ENCODE measurements around the gene PTPRN2.

PTPRN2 gene

DNA sequence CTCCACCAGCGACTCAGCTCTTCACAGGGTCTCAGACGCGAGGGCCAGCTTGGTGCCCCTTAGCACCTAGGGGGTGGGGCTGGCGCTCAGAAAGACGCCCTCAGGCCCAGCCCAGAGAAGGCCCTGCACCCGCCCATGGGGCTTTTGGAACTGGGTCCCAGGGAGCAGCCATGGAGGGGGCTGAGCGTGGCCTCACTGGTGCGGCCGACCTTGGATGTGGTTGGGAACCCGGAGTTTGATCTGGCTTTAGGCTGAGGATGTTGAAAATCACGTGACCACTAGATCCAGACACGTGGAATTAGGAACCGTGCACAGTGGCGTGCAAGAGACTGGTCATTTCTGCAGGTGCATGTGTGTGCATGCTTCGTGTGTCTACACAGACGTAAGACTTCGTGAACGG is 1065.4 kb downstream of the PTPRN2 start:
- no peak for DNase-seq

DNA sequence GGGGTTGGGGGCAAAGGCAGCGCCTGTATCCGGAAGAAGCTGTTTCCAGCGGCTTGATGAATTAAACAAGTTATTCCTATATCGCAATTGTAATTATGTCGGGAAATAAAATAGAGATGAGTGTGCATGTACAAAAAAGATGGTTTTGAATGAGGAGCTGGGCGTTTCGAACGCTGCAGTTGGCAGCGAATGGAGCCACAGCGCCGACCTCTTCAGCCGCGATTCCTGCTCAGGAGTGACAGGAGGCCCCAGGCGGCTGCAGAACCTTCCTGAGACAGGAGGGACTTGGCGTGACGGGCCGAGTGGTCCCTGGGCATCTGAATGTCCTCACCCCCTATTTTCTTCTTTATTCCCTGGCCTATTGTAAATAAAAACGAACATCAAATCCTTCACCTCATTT is 1065.9 kb downstream of the PTPRN2 start:
- no peak for DNase-seq

DNA sequence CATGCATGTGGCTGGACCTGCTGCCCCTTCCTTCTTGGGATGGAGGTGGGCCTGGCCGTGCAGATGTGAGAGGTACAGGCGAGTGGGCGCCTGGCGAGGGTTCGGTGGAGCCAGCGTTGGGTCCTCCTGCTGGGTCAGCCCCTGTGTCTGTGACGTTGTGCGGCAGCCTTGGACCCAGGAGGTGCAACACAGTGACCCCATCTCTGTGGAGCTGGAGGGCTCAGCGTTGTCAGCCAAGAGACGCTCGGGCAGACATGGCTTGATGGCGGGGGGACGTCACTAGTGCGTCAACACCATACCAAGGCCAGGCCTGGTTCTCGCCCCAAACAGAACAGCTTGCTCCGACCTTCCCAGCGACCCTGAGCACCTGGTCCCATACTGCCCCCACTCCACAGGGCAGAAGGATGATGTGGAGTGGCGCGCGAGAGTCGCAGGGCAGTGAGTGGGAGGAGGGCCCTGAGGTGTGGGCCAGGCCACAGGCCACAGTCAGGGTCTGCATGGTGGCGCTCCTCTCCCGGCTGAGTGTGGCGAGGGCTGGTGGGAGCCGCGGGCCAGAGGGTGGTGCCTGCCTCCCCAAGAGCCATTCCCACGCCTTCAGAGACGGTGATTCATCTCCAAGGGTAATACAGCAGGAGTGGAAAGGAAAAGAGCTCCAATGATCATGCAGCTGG is 1066.4 kb downstream of the PTPRN2 start:
- no peak for DNase-seq

DNA sequence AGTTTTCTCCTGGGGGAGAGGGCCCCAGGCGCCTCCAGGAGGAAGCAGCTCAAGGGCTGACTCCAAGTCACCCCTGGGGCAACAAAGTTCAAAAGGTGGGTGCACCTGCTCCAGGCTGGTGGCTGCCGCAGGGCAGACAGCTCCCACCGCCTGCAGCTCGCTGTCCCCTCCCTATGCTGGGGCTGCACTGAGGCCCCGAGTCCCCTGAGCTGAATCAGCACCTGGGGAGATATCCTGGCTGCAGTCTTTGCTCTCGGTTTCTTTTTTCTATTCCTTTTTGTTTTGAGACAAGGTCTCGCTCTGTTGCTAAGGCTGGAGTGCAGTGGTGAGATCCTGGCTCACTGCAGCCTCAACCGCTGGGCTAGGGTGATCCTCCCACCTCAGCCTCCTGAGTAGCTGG is 1067.4 kb downstream of the PTPRN2 start:
- DNase-seq = no peak

DNA sequence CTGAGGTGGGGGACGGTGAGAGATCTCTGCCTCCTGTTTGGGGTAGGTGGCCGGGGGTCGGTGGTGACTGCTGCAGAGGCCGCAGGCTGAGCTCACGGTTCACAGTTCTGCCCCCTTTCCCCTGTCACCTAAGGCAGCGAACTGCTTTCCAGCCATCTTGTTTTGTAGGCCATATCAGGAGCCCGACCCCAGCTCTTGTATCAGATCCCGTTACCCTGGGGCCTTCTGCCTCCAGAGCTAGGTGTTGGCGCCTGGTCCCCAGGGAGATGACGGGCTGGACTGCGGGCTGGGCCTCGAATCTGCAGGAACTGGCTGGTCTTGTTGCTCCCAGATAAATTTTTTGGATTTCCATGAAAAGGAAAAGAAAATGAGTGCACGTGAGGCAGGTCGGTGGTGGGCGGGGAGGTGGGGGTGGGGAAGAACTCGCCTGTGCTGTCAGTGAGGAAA is 1067.8 kb downstream of the PTPRN2 start:
- DNase-seq = no peak

DNA sequence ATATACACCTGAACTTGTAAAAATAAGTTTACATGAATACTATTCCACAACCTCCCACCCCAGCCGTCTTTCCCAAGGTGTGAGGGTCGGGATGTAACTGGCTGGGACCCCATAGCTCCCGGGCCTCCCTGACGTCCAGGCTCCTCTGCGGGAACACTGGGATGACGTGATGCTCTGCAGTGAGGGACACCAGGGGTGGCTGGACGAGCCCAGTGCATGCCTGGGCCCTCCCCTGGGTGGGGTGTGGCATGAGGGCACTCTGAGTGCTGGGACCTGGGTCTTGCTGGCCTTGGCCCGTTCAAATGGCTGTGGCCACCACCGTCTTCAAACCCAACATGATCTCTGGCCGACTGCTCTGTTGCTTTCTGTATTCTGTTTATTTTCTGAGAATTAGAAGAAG is 1068.4 kb downstream of the PTPRN2 start:
- no peak for DNase-seq

DNA sequence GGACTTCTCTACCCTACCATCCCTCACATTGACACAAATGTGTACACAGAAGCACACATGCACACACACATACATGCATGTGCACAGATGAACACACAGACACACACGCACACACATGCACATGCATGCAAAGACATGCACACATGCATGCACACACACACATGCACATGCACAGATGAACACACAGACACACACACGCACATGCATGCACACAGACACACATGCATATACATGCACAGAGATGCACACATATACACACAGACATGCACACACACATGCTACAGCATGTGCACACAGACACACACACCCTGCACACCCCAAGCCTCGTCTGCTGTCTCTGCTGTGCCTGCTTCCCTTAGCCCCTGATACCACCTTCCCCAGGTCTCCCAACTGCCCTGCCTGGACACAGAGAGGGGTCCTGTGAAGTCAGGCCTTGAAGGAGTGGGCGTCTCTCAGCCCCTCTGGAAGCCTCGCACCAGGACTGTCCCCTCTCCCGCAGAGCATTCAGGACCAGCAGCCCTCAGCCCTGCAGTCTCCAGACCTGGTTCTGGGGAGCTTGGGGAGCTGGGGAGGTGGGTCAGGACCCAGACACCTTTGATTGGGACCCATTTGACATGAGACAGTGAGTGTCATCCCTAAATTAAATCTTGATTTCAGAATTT is 1069.0 kb downstream of the PTPRN2 start:
- DNase-seq = no peak

DNA sequence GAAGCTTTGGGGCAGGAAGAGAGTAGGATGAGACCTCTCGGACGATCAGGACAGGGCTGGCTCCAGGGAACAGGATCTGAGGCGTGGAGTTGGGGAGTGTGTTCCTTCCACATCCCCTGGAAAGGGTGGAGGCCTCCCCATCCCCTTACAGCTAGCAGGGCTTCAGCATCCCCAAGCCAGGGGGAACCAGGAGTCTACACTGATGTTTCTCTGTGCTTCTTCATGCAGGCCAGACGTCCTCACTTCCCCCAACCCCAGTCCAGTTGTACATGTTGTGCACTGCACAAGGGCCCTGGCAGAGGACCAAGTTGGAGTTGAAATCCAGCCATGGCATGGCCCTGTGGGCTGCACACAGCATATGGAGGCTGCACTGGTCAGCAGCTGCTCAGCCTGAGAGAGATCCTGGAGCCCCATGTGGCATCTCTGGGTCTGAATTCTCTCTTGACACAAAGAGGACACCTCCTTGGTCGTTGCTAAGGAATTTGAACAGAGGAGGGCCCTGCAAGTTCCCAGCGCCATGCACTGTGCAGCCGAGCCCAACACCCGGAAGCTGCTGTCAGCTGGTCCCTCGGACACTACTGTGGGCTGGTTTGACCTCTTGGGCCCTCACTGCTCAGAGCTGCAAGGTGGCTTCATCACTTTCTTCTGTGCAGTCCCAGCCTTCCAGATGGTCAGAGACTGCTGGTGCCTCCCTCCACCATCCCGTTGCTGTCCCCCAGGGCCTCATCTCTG is 1069.7 kb downstream of the PTPRN2 start:
- DNase-seq = no peak

DNA sequence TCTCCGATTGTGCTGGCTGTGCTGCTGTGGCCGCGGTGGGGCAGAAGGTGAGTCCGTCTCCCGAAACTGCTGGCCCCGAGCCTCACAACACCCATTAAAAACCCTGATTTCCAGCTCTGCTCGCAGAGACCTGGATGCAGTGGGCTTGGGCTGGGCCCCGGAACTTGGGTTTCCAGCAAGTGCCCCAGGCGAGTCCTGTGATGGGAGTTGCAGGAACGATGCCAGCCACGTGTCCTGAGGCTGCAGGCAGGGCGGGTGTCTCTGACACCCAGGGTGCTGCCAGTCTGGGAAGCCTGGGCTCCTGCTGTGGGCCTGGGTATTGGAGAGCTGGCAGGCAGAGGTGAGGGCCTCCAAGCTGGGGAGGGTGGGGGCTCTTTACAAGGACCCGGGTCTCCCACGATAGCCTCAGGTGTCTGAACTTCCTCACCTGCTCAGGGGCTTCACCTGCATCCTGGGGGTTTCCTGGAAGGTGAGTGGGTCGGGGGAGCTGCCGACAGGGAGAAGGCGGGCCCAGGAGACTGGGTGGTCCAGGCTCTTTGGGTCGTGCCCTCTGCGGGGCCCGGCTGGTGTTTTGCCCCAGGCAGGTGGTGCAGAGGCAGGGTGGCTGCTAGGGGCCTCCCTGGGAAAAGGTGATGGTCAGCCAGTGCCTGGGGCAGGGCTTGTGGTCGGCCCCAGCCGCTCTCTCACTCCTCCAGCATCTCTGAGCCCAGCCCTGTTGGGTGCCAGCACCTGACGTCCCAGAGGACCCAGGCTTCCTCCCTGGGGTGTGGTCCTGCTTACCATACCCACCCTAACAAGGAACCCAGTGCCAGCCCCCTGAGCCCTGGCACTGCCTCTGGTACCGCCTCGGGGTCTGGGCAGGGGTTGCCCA is 1070.5 kb downstream of the PTPRN2 start:
- no peak for DNase-seq

DNA sequence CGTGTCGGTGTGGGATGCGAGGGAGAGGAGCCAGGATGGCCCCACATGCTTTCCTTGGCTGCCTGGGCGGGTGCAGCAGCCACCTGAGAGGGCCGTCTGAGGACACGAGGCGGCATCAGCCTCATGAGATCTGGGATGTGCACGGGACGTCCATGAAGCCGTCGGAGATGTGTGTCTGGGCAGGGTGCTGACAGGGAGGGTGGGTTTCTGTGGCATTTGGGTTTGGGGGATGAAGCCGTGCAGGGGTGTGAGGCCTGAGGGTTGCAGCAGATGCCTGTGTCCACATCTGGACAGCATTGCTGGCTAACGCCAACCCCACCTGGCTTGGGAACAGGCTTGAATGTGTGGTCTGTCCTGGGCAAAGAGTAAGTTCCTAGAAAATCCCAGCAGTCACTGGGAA is 1071.3 kb downstream of the PTPRN2 start:
- no peak for DNase-seq

DNA sequence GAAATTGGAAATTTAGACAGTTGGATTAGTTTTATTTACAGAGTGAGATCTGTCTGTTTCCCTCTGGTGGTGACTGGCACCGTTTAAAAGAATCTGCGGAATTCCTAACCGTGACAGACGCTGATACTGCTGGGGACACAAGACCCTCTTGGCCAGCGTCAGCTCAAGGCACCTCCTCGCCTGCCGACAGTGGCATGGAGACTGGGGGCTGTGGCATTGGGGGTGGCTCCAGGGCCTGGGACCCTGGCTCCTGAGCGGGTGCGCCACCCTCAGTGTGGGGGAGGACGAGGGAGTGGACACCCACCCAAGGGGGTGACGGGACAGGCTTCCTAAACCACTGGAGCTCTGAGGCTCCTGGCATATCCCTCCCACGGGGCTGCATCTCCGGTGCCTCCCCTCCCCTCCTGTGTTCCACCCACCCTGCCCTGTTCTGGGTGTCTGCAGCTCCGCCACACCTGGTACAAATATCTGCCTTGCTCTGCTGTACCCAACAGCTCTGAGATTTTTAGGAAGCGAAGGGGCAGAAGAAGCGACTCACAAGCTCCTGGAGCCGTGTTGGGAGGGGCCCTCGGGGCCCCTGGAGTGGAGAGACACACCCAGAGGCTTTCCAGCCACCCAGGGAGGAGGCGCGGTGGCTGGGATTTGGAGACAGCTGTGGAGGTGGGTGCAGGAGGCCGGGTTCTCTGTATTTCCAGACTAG is 1072.1 kb downstream of the PTPRN2 start:
- no peak for DNase-seq

DNA sequence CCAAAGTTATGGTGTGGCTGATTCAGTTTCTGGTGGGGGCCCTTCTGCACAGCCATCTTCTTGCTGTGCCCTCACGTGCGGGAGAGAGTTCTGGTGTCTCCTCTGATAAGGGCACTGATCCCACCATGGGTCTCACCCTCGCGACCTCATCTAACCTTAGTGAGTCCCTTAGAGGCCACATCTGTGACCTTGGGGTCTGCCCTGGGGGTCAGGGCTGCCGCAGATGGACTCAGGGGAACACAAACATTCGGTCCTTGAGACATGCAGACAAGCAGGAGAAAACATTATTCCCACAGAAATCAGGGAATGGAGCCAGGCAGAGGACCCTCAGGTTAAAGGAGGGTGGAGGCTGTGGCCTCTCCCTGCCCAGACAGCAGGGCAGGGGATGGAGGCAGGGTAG is 1072.9 kb downstream of the PTPRN2 start:
- no peak for DNase-seq

DNA sequence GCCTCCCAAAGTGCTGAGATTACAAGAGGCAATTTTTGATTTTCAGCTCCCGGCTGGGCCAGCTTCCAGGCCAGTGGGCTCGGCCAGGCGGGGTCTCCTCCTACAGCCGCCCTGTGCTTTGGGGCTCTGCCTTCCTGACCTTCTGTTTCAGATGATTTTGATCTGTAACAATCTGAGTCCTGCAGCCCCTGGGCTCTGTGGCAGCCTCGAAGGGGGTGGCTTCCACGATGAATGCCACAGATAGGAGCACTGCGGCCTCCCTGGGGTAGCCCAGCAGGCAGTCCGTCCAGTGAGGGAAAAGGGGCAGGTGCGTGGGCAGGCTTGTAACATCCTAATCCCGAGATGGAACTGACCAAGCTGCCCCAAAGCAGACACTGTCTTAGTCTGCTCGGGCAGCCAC is 1073.3 kb downstream of the PTPRN2 start:
- DNase-seq = no peak

DNA sequence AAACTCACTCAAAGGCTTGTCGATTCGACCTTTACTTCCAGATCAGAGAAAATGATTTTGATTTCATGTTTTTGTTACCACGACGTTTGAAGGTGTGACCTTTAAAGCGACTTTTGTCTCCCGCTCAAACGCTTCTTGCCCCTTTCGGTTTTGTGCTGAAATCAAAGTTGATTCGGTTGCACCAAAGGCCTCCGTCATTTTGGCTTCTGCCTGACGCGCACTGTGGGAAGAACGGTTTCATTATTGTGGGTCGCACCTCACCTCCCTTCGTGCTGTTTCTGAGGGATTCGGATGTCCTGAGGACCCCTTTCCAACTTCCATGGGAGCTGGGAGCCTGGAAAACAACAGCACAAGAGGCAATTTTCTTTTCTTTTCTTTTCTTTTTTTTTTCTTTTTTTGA is 1073.9 kb downstream of the PTPRN2 start:
- no peak for DNase-seq

DNA sequence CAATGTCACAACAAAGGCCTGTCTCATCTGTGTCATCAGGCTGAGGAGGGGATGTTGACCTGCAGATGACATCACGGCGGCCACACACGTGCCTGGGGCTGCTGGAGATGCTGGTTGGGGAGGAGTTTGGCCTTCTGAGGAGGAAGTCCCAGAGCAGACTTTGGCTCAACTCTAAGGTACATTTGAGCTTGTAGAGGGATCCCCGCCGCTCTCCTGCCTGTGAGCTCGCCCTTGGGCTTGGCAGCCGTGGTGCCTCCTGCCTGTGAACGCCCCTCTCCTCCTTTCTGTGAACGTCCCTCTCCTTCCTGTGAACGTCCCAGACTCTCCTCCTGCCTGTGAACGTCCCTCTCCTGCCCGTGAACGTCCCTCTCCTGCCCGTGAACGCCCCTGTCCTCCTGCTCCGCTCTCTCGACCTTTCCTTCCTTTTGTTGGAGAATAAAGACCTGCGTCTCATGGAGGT is 1074.4 kb downstream of the PTPRN2 start:
- no peak for DNase-seq

DNA sequence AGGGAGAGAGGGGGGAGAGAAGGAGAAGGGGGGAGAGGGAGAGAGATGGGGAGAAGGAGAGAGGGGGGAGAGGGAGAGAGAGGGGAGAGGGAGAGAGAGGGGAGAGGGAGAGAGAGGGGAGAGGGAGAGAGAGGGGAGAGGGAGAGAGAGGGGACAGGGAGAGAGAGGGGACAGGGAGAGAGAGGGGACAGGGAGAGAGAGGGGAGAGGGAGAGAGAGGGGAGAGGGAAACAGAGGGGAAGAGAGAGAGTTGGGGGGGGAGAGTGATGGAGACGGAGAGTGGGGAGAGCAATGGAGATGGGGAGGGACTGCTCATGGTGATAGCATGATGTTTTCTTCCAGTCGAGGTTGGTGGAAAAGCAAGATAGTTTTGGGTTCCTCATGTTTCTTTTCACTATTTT is 1078.4 kb downstream of the PTPRN2 start:
- DNase-seq = no peak

DNA sequence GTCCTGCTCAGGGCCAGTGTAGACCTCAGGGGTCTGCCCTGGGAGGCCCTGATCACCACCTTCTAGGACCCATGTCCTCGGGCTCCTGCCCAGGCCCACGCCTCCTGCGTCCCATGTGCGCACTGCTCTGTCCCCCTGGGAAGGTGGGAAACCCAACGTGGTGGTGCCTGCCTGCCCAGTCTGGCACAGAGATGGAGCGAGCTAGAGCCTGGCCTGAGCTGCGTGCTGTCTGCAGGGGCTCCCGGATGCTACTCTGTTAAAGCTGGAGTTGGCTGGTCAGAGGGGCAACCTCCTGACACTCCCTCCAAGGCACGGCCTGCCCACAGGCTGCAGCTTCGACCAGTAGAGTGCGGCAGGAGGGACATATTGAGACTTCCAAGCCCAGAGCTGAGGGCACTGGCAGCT is 1079.1 kb downstream of the PTPRN2 start:
- DNase-seq = no peak

DNA sequence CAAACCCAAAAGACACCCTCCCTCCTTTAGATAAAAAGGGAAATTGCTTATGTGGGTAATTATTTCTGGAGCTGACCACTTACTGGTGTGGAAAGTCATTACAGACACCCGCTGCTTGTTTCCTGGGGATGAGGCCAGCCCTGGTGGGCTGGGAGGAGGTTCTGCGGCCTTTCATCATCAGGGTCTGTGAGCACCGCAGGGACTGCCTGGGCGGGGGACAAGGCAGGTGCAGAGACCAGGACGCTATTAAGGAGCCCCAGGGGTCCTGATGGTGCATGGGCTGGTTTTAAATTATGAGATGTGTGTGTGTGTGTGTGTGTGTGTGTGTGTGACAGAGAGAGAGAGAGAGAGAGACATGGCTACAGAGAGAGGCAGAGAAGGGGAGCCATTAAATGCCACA is 1079.6 kb downstream of the PTPRN2 start:
- peak; percentile 24 for DNase-seq

DNA sequence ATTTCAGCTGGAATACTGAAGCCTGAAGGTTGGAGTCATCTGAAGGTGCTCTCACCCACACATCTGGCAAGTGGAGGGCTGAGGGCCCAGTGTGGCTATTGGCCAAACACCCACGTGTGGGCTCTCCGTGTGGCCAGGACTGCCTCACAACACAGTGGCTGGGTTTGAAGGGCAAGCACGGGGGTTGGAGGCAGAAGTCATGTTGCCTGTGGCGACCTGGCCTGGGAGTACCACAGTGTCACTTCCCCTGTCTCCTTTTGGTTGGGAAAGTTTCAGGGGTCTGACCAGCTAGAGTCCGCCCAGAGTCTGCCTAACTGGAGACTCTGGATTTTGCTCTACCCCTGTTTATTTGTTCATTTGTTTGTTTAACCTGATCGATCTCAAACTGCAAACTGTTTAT is 1081.4 kb downstream of the PTPRN2 start:
- DNase-seq = no peak

DNA sequence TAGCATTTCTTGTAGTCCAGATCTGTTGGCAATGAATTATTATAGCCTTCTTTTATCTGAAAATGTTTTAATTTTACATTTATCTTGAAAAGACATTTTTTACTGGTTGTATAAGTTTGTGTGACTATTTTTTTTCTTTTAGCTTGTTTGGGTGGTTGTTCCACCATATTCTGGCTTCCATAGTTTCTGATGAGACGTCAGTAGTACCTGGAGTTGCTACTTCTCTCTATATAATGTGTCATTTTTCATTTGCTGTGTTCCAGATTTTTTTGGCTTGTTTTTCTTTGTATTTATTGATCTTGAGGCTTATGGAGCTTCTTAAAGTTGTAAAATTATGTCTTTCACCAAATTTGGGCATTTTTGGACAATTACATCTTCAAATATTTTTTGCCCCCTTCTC is 1082.0 kb downstream of the PTPRN2 start:
- no peak for DNase-seq

DNA sequence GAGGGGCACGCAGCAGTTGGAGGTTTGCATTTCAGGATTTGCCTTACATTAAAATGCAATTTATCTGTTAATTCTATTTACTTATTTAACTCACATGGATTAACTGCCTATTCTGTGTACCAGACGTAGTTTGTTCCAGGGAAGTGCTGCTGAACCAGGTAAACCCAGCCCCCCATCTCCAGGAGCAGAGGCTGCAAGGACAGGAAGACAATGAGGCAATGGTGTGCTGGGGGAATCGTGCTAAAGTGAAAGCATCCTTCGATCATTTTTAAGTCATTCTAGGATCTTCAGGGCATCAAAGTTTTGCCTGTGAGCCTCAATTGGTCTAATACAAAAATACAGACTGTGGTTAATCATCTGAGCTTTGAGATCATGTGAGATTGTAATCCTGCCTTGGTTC is 1084.4 kb downstream of the PTPRN2 start:
- DNase-seq = peak in 1 of 2 experiments; percentile 30

DNA sequence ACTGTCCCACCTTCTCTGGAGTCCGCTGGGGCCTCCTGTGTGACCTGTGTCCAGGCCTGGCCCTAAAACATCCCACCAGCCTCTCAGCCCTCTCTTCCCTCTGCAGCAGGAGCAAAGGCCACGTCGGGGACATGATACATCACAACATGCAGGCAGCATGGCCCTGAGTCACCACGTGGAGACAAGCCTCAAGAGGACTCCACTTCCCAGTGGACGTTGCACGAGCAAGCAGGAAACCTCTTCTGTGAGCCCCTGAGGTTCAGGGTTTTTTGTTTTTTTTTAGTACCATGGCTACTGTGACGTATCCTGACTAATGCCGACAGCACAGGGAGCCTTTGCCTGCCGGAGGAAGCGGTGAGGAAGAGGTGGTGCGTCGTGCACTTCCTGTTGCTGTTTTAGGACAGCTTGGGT is 1084.9 kb downstream of the PTPRN2 start:
- peak; percentile 70 for DNase-seq

All from Kasumi-1 (cell line).